Pancreas (tissue), 10 donors: Measurements from ENCODE around the gene CATSPERE. TPM values are rescaled to one million over a fixed set of nuclear protein-coding genes. Genes with fewer than 3 reads are reported as not detected.

Experiments used
- ATAC-seq, 4 donors: fragments of 200-7000 bp; cut with Tn5 transposase; one replicate each; pipeline versions ENCODE4 v1.8.0 to v1.9.1; 2020; ENCODE audit warnings: mild to moderate bottlenecking in 4 of 4, moderate library complexity in 4 of 4
- DNase-seq, 6 donors: peaks; one replicate each; pipeline ENCODE4 v3.0.0-alpha.2; 2020
- FAIRE-seq: peaks from 2 replicates; lab custom pipeline; 2012; peaks lifted over from hg19 to GRCh38; lab: Jason Lieb, UNC
- H3K27ac ChIP-seq, 4 donors: fragments of 200-600 bp; sonication (generic); 1 replicate in 3 of 4; 2 replicates in 1 of 4; pipeline versions ENCODE4 v1.5.0 to v1.8.0; 2020
- H3K27me3 ChIP-seq, 4 donors: fragments of 200-600 bp; one replicate each; pipeline ENCODE4 v1.8.0; 2021
- H3K36me3 ChIP-seq, 3 donors: fragments of 200-600 bp; sonication (generic) in 1 of 3; one replicate each; pipeline versions ENCODE4 v1.5.0 to v1.8.0; 2020 to 2021
- H3K4me1 ChIP-seq, 3 donors: fragments of 200-600 bp; one replicate each; pipeline ENCODE4 v1.8.0; 2021
- H3K4me3 ChIP-seq, 4 donors: fragments of 200-600 bp; sonication (generic) in 2 of 4; one replicate each; pipeline versions ENCODE4 v1.5.0 to v1.8.0; 2020 to 2021
- H3K9me3 ChIP-seq, 4 donors: fragments of 200-600 bp; one replicate each; pipeline ENCODE4 v1.8.0; 2021
- CTCF ChIP-seq, 4 donors: fragments of 200-600 bp; sonication (generic) in 3 of 4; IDR thresholded peaks; one replicate each; pipeline versions ENCODE4 v1.5.0 to v1.8.0; 2021; ENCODE audit warnings: antibody characterized with exemption in 4 of 4
- WGBS, 2 donors: extraction: QIAGEN DNeasy Blood & Tissue Kit; methylation state at CpG; one replicate each; pipeline ENCODE4 v1.1.7; 2013; 5-methylcytosine and 5-hydroxymethylcytosine counted together
- intact Hi-C, 3 donors: fragments of 100-400 bp; cut with DNase I; formaldehyde crosslinking; loops; one replicate each; pipeline versions ENCODE4 v1.11.1 to v1.14.2; 2022
- polyA plus RNA-seq, 2 donors: library from polyadenylated mRNA; stranded (reverse); fragments of 200-250 nt; gene quantifications; one replicate each; pipeline ENCODE4 v1.2.3, GENCODE V29; 2013
- total RNA-seq, 6 donors: library from RNA; stranded (reverse); fragmentation: NEBNext Ultra II Directional in 4 of 6; extraction: Animal tissue kit (Norgen Biotek cat#: 25700) in 4 of 6; gene quantifications; one replicate each; pipeline versions ENCODE4 v1.2.1 to v1.2.4, GENCODE V29; 2021 to 2023
- donor health status: healthy with polysubstance abuse.
- donor health status: DM: no; HTN: no; CAD: no; lungs with moderate emphysema.
- donor health status: DM: no; HTN: no; CAD: no.
- donor health status: control.
- donor health status: control.
- donor health status: Bipolar disorder and iron deficiency.
- donor health status: DM: yes; HTN: yes; CAD: no.
- donor health status: DM: no; HTN: no; CAD: no.
- donor health status: DM: no; HTN: no; CAD: no.
- donor health status: DM: yes; HTN: yes; CAD: no.

CATSPERE gene
- total and polyA plus RNA-seq, 8 donors, result 0.19 to 1.2 (median 0.57) TPM

GRCh38 chr1:244645890-244646289, 184.8 kb downstream of the CATSPERE start:
- no peaks in the 10 kb centered on the region for H3K9me3 ChIP-seq
- H3K27me3 ChIP-seq, result no peaks in the 10 kb centered on the region
- 72 to 74% methylated on average over 6 of the region's 6 CpGs for WGBS, 2 donors
- intact Hi-C loops, result no loop called here
- no peak overlapping the region for H3K4me3 ChIP-seq
- no peak overlapping the region for H3K27ac ChIP-seq
- DNase-seq (no peak), ATAC-seq (no peak), FAIRE-seq (no peak)
- H3K36me3 ChIP-seq, result no peaks in the 10 kb centered on the region
- H3K4me1 ChIP-seq, result no peaks in the 10 kb centered on the region
- no peak for TF ChIP-seq CTCF (IDR thresholded peaks at IDR 0.05)

GRCh38 chr1:244647819-244648218, 186.7 kb downstream of the CATSPERE start:
- intact Hi-C loops, result no loop called here
- no peaks in the 10 kb centered on the region for H3K9me3 ChIP-seq
- no peaks in the 10 kb centered on the region for H3K36me3 ChIP-seq
- DNase-seq (no peak), FAIRE-seq (no peak), ATAC-seq (no peak)
- no peak for TF ChIP-seq CTCF (IDR thresholded peaks at IDR 0.05)
- H3K27ac ChIP-seq, result no peak overlapping the region
- peaks cover 0 to 3% (median 0%) of the 10 kb centered on the region in 3 donors for H3K4me1 ChIP-seq
- no peaks in the 10 kb centered on the region for H3K27me3 ChIP-seq
- H3K4me3 ChIP-seq, result no peak overlapping the region
- WGBS, 2 donors, result 70 to 83% methylated on average over 6 of the region's 6 CpGs

GRCh38 chr1:244651956-244652622, 191.0 kb downstream of the CATSPERE start:
- Histone ChIP-seq H3K27me3 (no peaks in the 10 kb centered on the region), H3K4me3 (peak overlapping the region in 3 of 4 donors; percentile 24 to 95 (median 41)), H3K4me1 (peaks cover 0 to 22% (median 10%) of the 10 kb centered on the region in 3 donors), H3K9me3 (no peaks in the 10 kb centered on the region), H3K36me3 (no peaks in the 10 kb centered on the region), H3K27ac (peak overlapping the region in 2 of 4 donors; percentile 50 to 95)
- TF ChIP-seq CTCF (IDR thresholded peaks at IDR 0.05), result no peak
- FAIRE-seq, result no peak
- WGBS, 2 donors, result 38 to 39% methylated on average over 15 of the region's 15 CpGs
- no peak for ATAC-seq
- intact Hi-C loops, result no loop called here
- no peak for DNase-seq

GRCh38 chr1:244652623-244653438, 191.8 kb downstream of the CATSPERE start, which contains the start of gene DESI2:
Gene DESI2 (plus strand): TSS chr1:244653126. CDS start chr1:244653314, 188 bp downstream.
- FAIRE-seq (peak; percentile 49), ATAC-seq (peak; percentile 94 to 97 (median 94)), DNase-seq (peak; percentile 96 to 100 (median 98))
- 0% methylated on average over 69 to 81 of the region's 81 CpGs for WGBS, 2 donors
- peak; percentile 12 to 33 (median 18) for TF ChIP-seq CTCF (IDR thresholded peaks at IDR 0.05)
- H3K27me3 ChIP-seq, result no peaks in the 10 kb centered on the region
- no peaks in the 10 kb centered on the region for H3K9me3 ChIP-seq
- H3K27ac ChIP-seq, result peak within 1 kb of the TSS; percentile 73 to 95 (median 88)
- H3K4me1 ChIP-seq, result peaks cover 0 to 22% (median 10%) of the 10 kb centered on the region in 3 donors
- intact Hi-C loops, result no loop called here
- no peaks in the 10 kb centered on the region for H3K36me3 ChIP-seq
- H3K4me3 ChIP-seq, result peak within 1 kb of the TSS; percentile 75 to 95 (median 87)
